Smooth muscle cell (in vitro differentiated cells): ENCODE data around the gene ZNF622. TPM values are rescaled to one million over a fixed set of nuclear protein-coding genes. Genes with fewer than 3 reads are reported as not detected.
A peak's percentile ranks its signal among the peaks of the same experiment; 100 is the strongest.

ENCODE experiments used
- DNase-seq: peaks from one replicate; lab custom pipeline; 2025; ENCODE audit not compliant: unreplicated experiment; lab: John Stamatoyannopoulos, UW
- H2AFZ ChIP-seq: fragments of 200-600 bp; sonication (generic); 2 replicates; pipeline ENCODE4 v1.6.0; 2016; ENCODE audit warnings: antibody characterized with exemption, low read depth, mild to moderate bottlenecking
- H3F3A ChIP-seq: fragments of 200-600 bp; sonication (generic); 2 replicates; pipeline ENCODE4 v1.6.0; 2017; ENCODE audit warnings: antibody characterized with exemption, low read depth
- H3K27ac ChIP-seq: fragments of 200-600 bp; sonication (generic); 2 replicates; pipeline ENCODE4 v1.5.1; 2016; ENCODE audit warnings: low read depth, mild to moderate bottlenecking
- H3K27me3 ChIP-seq: fragments of 200-600 bp; sonication (generic); 2 replicates; pipeline ENCODE4 v1.6.1; 2016; ENCODE audit warnings: low read depth, mild to moderate bottlenecking
- H3K36me3 ChIP-seq: fragments of 200-600 bp; sonication (generic); 2 replicates; pipeline ENCODE4 v1.5.1; 2016; ENCODE audit warnings: low read depth
- H3K4me1 ChIP-seq: fragments of 200-600 bp; sonication (generic); 2 replicates; pipeline ENCODE4 v1.5.1; 2016; ENCODE audit warnings: low read depth
- H3K4me2 ChIP-seq: fragments of 200-600 bp; sonication (generic); 2 replicates; pipeline ENCODE4 v1.6.0; 2016; ENCODE audit warnings: mild to moderate bottlenecking
- H3K4me3 ChIP-seq: fragments of 200-600 bp; sonication (generic); 2 replicates; pipeline ENCODE4 v1.5.1; 2016; ENCODE audit warnings: mild to moderate bottlenecking
- H3K79me2 ChIP-seq: fragments of 200-600 bp; sonication (generic); 2 replicates; pipeline ENCODE4 v1.6.0; 2016; ENCODE audit warnings: low read depth, mild to moderate bottlenecking
- H3K9ac ChIP-seq: fragments of 200-600 bp; sonication (generic); 2 replicates; pipeline ENCODE4 v1.6.0; 2016; ENCODE audit warnings: low read depth
- H3K9me3 ChIP-seq: fragments of 200-600 bp; sonication (generic); replicated peaks from 2 replicates; pipeline ENCODE4 v1.5.1; 2016; ENCODE audit warnings: low read depth
- H4K20me1 ChIP-seq: fragments of 200-600 bp; sonication (generic); 2 replicates; pipeline ENCODE4 v1.6.0; 2016; ENCODE audit warnings: low read depth
- CTCF ChIP-seq: fragments of 200-600 bp; sonication (generic); IDR thresholded peaks from 2 replicates; pipeline ENCODE4 v1.5.1; 2017; ENCODE audit warnings: borderline replicate concordance, mild to moderate bottlenecking, antibody characterized with exemption; ENCODE audit not compliant: insufficient read depth, poor library complexity, severe bottlenecking
- WGBS: methylation state at CpG from one replicate; pipeline ENCODE4 v1.1.7; 2016; ENCODE audit warnings: low lambda C conversion rate; 5-methylcytosine and 5-hydroxymethylcytosine counted together
- polyA plus RNA-seq: library from polyadenylated mRNA; unstranded; fragments of >200 nt; fragmentation: Nextera tagmentation; extraction: Ambion mirVana; gene quantifications from 2 replicates; pipeline ENCODE4 v1.2.1, GENCODE V29; 2016
- total RNA-seq: library from RNA; depleted of rRNA; stranded (reverse); fragments of >200 nt; gene quantifications from 2 replicates; pipeline ENCODE4 v1.2.3, GENCODE V29; 2014

The ZNF622 gene
- total and polyA plus RNA-seq, 2 experiments from 2014 or later, result 38.0 to 68.0 TPM

- no peaks in the 10 kb centered on the region for H3K79me2 ChIP-seq
- peak overlapping the region; percentile 86 for H3K27ac ChIP-seq
- no peak for DNase-seq
- TF ChIP-seq CTCF, result no peak
- H3K4me1 ChIP-seq, result no peaks in the 10 kb centered on the region
- 66% methylated on average over 10 of the region's 10 CpGs for WGBS
- H4K20me1 ChIP-seq, result no peaks in the 10 kb centered on the region
- no peak overlapping the region for H2AFZ ChIP-seq
- peak overlapping the region; percentile 76 for H3K9ac ChIP-seq
- no peaks in the 10 kb centered on the region for H3K27me3 ChIP-seq
- no peaks in the 10 kb centered on the region for H3K36me3 ChIP-seq
- H3K4me3 ChIP-seq, result no peak overlapping the region
- no peaks in the 10 kb centered on the region for H3F3A ChIP-seq
- H3K9me3 ChIP-seq, result no peaks in the 10 kb centered on the region
- peak overlapping the region; percentile 40 for H3K4me2 ChIP-seq
Observed at GRCh38 chr5:16492398-16493140, 27.0 kb upstream of the ZNF622 start.

- no peaks in the 10 kb centered on the region for H3K9me3 ChIP-seq
- no peaks in the 10 kb centered on the region for H3K36me3 ChIP-seq
- no peak overlapping the region for H2AFZ ChIP-seq
- H3K27me3 ChIP-seq, result no peaks in the 10 kb centered on the region
- H3K9ac ChIP-seq, result no peak overlapping the region
- no peak for DNase-seq
- no peak overlapping the region for H3K4me3 ChIP-seq
- WGBS, result 93% methylated on average over 8 of the region's 8 CpGs
- H3F3A ChIP-seq, result no peaks in the 10 kb centered on the region
- no peaks in the 10 kb centered on the region for H3K79me2 ChIP-seq
- H4K20me1 ChIP-seq, result no peaks in the 10 kb centered on the region
- no peak for TF ChIP-seq CTCF
- H3K27ac ChIP-seq, result no peak overlapping the region
- no peaks in the 10 kb centered on the region for H3K4me1 ChIP-seq
- H3K4me2 ChIP-seq, result no peak overlapping the region
Observed at GRCh38 chr5:16490911-16491310, 25.3 kb upstream of the ZNF622 start.

GRCh38 chr5:16489322-16489791 is 23.8 kb upstream of the ZNF622 start:
- H3K9me3 ChIP-seq, result no peaks in the 10 kb centered on the region
- no peaks in the 10 kb centered on the region for H3F3A ChIP-seq
- H3K27me3 ChIP-seq, result no peaks in the 10 kb centered on the region
- H3K4me3 ChIP-seq, result no peak overlapping the region
- WGBS, result 51% methylated on average over 1 of the region's 1 CpG
- no peak overlapping the region for H3K9ac ChIP-seq
- no peak overlapping the region for H3K27ac ChIP-seq
- no peaks in the 10 kb centered on the region for H3K79me2 ChIP-seq
- no peak for DNase-seq
- TF ChIP-seq CTCF, result peak; percentile 79
- no peaks in the 10 kb centered on the region for H3K36me3 ChIP-seq
- H4K20me1 ChIP-seq, result no peaks in the 10 kb centered on the region
- H3K4me2 ChIP-seq, result no peak overlapping the region
- no peak overlapping the region for H2AFZ ChIP-seq
- no peaks in the 10 kb centered on the region for H3K4me1 ChIP-seq

- H3K9ac ChIP-seq, result no peak overlapping the region
- H3K79me2 ChIP-seq, result no peaks in the 10 kb centered on the region
- H3K27ac ChIP-seq, result no peak overlapping the region
- H3K9me3 ChIP-seq, result no peaks in the 10 kb centered on the region
- H4K20me1 ChIP-seq, result no peaks in the 10 kb centered on the region
- no peak overlapping the region for H3K4me3 ChIP-seq
- H3F3A ChIP-seq, result no peaks in the 10 kb centered on the region
- no peaks in the 10 kb centered on the region for H3K36me3 ChIP-seq
- H2AFZ ChIP-seq, result no peak overlapping the region
- peaks cover 4% of the 10 kb centered on the region for H3K27me3 ChIP-seq
- DNase-seq, result no peak
- TF ChIP-seq CTCF, result no peak
- H3K4me1 ChIP-seq, result no peaks in the 10 kb centered on the region
- 90% methylated on average over 2 of the region's 2 CpGs for WGBS
- H3K4me2 ChIP-seq, result no peak overlapping the region
Observed at GRCh38 chr5:16487456-16487855, 21.9 kb upstream of the ZNF622 start.
